ENCODE data around the gene PRELID2. TPM values are rescaled to one million over a fixed set of nuclear protein-coding genes. Genes with fewer than 3 reads are reported as not detected.

Gene PRELID2
- total RNA-seq, 2 donors from 2014 or later: 1.2 to 3.0 TPM

DNA sequence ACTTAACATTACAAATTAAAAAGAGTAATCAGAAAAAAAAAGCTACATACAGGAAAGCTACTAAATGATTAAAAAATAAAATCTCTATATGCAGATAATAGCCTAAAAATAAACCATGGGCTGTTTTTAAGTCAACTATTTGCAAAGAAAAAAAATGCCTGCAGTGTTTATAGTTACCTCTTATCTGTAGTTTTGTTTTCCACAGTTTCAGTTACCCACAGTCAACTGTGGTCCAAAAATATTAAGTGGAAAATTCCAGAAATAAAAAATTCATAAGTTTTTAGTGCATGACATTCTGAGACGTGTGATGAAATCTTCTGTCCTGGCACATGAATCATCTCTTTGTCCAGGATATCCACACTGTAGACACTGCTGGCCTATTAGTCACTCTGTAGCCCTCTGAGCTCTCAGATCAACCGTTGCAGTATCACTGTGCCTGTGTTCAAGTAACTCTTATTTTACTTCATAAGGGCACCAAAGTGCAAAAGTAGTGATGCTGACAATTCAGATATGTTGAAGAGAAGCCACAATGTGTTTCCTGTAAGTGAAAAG lies 59.2 kb downstream of the PRELID2 start:
- H3K4me1 Mint-ChIP-seq: no peaks in the 10 kb centered on the region
- no peaks in the 10 kb centered on the region for H3K27me3 Mint-ChIP-seq
- DNase-seq: no peak
- no peaks in the 10 kb centered on the region for H3K9me3 ChIP-seq (ENCODE audit: control insufficient read depth, low read length, poor library complexity, severe bottlenecking)
- no peak for ATAC-seq
- no peak overlapping the region for H3K4me3 Mint-ChIP-seq
- no peaks in the 10 kb centered on the region for H3K36me3 Mint-ChIP-seq (ENCODE audit: low read depth)
- H3K27ac Mint-ChIP-seq: no peak overlapping the region

- Mint-ChIP-seq H3K27ac (no peak overlapping the region), H3K4me1 (no peaks in the 10 kb centered on the region), H3K27me3 (no peaks in the 10 kb centered on the region), H3K4me3 (no peak overlapping the region), H3K36me3 (ENCODE audit: low read depth) (no peaks in the 10 kb centered on the region)
- H3K9me3 ChIP-seq (ENCODE audit: control insufficient read depth, low read length, poor library complexity, severe bottlenecking): no peaks in the 10 kb centered on the region
- no peak for ATAC-seq
- no peak for DNase-seq
Observed at GRCh38 chr5:145775411-145775810, 59.7 kb downstream of the PRELID2 start.

GRCh38 chr5:145774442-145774841 lies 60.7 kb downstream of the PRELID2 start:
- no peaks in the 10 kb centered on the region for H3K9me3 ChIP-seq (ENCODE audit: control insufficient read depth, low read length, poor library complexity, severe bottlenecking)
- Mint-ChIP-seq H3K36me3 (ENCODE audit: low read depth) (no peaks in the 10 kb centered on the region), H3K4me3 (no peak overlapping the region), H3K27me3 (no peaks in the 10 kb centered on the region), H3K27ac (no peak overlapping the region), H3K4me1 (no peaks in the 10 kb centered on the region)
- no peak for DNase-seq
- no peak for ATAC-seq

- Mint-ChIP-seq H3K36me3 (ENCODE audit: low read depth) (no peaks in the 10 kb centered on the region), H3K4me3 (no peak overlapping the region), H3K4me1 (no peaks in the 10 kb centered on the region), H3K27me3 (no peaks in the 10 kb centered on the region), H3K27ac (no peak overlapping the region)
- H3K9me3 ChIP-seq (ENCODE audit: control insufficient read depth, low read length, poor library complexity, severe bottlenecking): no peaks in the 10 kb centered on the region
- no peak for ATAC-seq
- DNase-seq: no peak
Observed at GRCh38 chr5:145772466-145772865, 62.7 kb downstream of the PRELID2 start.

DNA sequence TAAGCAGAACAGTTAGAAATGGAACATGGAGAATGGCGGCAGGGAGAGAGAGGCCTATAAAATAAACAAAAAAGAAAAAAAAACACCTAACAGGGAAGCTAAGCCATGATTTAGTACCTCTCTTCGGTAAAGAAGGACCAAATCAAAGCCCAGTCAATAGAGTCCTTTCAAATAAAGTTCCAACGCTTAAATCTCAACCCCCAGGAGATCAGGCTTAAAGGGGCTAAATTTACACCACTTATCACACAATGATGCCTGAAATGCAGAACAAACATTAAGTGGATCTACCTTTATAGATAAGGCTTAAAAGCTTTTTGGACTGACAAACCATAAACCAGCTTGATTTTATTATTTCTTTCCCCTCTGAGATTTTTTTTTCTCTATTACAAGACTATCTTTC lies 66.3 kb downstream of the PRELID2 start:
- ATAC-seq (no peak), DNase-seq (no peak)
- H3K4me3 Mint-ChIP-seq: no peak overlapping the region
- H3K4me1 Mint-ChIP-seq: no peaks in the 10 kb centered on the region
- no peaks in the 10 kb centered on the region for H3K27me3 Mint-ChIP-seq
- H3K36me3 Mint-ChIP-seq (ENCODE audit: low read depth): no peaks in the 10 kb centered on the region
- H3K9me3 ChIP-seq (ENCODE audit: control insufficient read depth, low read length, poor library complexity, severe bottlenecking): no peaks in the 10 kb centered on the region
- no peak overlapping the region for H3K27ac Mint-ChIP-seq

DNA sequence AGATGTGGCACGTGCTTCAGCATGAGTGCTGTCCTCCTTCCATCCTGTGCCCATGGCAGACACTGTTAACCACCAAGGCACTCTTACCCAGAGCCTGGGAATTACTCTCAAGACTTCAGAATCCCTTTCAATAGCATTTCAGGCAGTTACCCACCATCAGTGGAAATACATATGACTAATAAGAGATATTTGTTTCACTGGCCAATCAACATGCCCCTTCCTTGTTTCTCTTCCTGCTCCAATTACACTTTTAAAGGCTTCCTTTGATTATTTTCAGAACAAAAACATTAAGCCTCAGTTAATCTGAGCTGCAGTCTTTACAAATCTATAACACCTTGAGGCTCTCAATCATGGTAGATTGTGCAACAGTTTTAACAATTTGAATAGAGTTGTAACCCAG lies 70.8 kb downstream of the PRELID2 start:
- Mint-ChIP-seq H3K27ac (no peak overlapping the region), H3K4me3 (no peak overlapping the region), H3K36me3 (ENCODE audit: low read depth) (no peaks in the 10 kb centered on the region), H3K27me3 (no peaks in the 10 kb centered on the region), H3K4me1 (no peaks in the 10 kb centered on the region)
- H3K9me3 ChIP-seq (ENCODE audit: control insufficient read depth, low read length, poor library complexity, severe bottlenecking): no peaks in the 10 kb centered on the region
- ATAC-seq (no peak), DNase-seq (no peak)

DNA sequence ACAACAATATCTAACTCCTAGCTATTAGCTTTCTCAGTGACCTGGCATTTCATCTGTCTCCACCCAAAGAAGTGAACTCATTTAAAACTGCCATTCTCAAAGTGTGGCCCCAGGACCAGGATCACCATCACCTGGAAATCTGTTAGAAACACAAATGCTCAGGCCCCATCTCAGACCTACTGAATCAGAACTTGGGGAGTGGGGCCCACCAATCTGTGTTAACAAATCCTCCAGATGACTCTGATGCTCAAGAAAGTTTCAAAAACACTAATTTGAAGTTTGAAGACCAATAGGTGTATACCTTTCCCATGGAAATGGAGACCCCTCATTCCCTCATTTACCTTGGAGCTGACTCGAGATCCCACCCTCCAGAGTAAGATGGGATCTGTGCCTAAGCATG lies 72.3 kb downstream of the PRELID2 start:
- no peaks in the 10 kb centered on the region for H3K36me3 Mint-ChIP-seq (ENCODE audit: low read depth)

DNA sequence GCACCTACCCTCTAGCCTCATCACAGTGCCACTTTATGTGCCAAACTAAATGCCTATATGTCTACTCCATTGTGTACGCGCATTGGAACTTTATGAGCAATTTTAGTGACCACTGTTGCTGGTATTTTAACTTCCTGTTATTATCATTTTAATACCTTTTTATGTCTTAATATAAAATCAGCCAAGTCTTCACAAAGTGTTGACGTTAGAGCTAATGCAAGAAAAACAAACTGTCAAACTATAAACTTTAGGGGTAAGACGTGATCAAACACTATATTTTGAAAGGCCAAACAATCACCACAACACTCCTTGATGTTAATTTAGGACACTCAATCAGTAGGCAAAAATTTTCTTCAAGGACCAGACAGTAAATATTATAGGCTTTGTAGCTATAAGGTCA lies 73.9 kb downstream of the PRELID2 start:
- Mint-ChIP-seq H3K27ac (no peak overlapping the region), H3K27me3 (no peaks in the 10 kb centered on the region), H3K4me1 (no peaks in the 10 kb centered on the region), H3K36me3 (ENCODE audit: low read depth) (no peaks in the 10 kb centered on the region), H3K4me3 (no peak overlapping the region)
- no peaks in the 10 kb centered on the region for H3K9me3 ChIP-seq (ENCODE audit: control insufficient read depth, low read length, poor library complexity, severe bottlenecking)
- ATAC-seq (no peak), DNase-seq (no peak)

More for the DNA sequence above, 72.3 kb downstream of the PRELID2 start:
- ATAC-seq (no peak), DNase-seq (no peak)
- Mint-ChIP-seq H3K4me3 (no peak overlapping the region), H3K27ac (no peak overlapping the region), H3K4me1 (no peaks in the 10 kb centered on the region), H3K27me3 (no peaks in the 10 kb centered on the region)
- no peaks in the 10 kb centered on the region for H3K9me3 ChIP-seq (ENCODE audit: control insufficient read depth, low read length, poor library complexity, severe bottlenecking)

DNA sequence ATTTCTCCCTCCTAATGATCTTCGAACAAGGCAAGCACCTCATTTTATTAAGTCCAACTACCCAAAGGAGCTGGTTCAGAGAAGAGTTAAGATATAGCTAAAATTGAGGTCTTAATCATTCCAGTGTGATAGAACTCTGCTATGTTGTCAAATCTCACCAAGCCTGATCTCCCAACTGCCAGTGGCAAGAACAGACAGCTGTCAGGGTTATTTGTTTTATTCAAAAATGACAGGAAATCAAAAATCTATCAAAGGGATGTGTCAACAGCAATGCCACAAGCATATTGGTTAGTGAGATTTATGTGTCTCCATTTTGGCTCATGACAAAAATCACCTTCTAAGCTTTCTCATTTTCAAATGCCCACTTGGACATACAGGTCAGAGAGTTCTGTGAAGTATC lies 74.5 kb downstream of the PRELID2 start:
- H3K27ac Mint-ChIP-seq: no peak overlapping the region
- DNase-seq: no peak
- no peak overlapping the region for H3K4me3 Mint-ChIP-seq
- no peaks in the 10 kb centered on the region for H3K36me3 Mint-ChIP-seq (ENCODE audit: low read depth)
- H3K9me3 ChIP-seq (ENCODE audit: control insufficient read depth, low read length, poor library complexity, severe bottlenecking): no peaks in the 10 kb centered on the region
- H3K27me3 Mint-ChIP-seq: no peaks in the 10 kb centered on the region
- ATAC-seq: no peak
- no peaks in the 10 kb centered on the region for H3K4me1 Mint-ChIP-seq

DNA sequence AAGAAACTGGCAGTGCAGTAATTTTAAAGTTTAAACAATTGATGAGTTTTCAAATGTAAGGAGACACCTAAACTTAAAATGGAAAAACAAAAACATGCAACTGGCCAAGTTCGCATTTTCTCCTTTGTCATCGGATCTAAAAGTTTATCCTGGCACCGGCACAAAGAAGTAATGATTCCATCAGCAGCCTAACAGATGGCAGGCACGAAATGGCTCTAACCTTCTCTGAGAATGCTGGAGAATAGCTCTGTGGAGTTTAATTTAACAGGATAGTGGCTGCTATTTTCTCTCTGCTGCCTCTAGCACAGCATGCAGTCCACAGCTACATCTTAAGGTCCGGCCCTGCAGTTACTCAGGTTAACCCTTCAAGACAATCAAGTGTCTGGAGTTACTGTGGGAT lies 82.2 kb downstream of the PRELID2 start:
- no peaks in the 10 kb centered on the region for H3K9me3 ChIP-seq (ENCODE audit: control insufficient read depth, low read length, poor library complexity, severe bottlenecking)
- Mint-ChIP-seq H3K4me3 (no peak overlapping the region), H3K36me3 (ENCODE audit: low read depth) (no peaks in the 10 kb centered on the region), H3K4me1 (no peaks in the 10 kb centered on the region), H3K27ac (no peak overlapping the region), H3K27me3 (no peaks in the 10 kb centered on the region)
- ATAC-seq (no peak), DNase-seq (no peak)

DNA sequence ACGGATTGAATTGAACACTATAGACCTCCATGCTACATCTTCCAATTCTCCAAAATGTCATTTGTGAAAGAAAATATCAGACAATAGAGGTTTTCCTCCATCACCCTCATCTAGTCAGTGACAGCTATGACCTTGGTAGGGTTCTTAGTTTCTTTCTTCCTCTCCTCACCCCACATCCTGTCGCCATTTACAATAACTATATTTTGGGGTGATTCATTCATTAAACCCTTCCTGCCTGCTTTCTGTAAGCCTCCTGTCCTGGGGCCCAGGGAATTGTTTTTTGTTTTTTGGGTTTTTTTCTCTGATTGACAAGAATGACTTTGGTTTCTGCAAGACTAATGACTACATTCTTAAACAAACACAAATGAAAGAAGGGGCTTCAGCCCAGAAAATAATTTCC lies 82.6 kb downstream of the PRELID2 start:
- no peaks in the 10 kb centered on the region for H3K4me1 Mint-ChIP-seq
- no peak overlapping the region for H3K27ac Mint-ChIP-seq
- H3K9me3 ChIP-seq (ENCODE audit: control insufficient read depth, low read length, poor library complexity, severe bottlenecking): no peaks in the 10 kb centered on the region
- DNase-seq (no peak), ATAC-seq (no peak)
- H3K27me3 Mint-ChIP-seq: no peaks in the 10 kb centered on the region
- H3K4me3 Mint-ChIP-seq: no peak overlapping the region
- no peaks in the 10 kb centered on the region for H3K36me3 Mint-ChIP-seq (ENCODE audit: low read depth)

DNA sequence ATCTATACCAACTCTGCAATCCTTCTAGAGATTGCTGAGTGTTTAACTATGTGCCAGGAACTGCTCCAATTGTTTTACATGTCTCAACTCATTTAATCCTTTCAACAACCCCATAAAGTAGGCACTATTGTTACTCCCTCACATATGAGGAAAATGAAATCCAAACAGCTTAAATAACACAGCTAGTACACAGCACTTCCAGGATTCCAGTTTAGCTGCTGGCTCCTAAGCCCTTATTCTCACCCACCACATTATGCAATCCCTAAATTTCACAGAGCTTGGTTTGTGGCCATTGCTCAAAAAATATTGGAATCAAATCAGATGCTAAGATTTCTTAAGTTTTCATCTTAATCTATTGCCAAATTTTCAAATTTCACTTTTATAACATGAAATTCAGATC lies 84.9 kb downstream of the PRELID2 start:
- no peaks in the 10 kb centered on the region for H3K4me1 Mint-ChIP-seq
- no peaks in the 10 kb centered on the region for H3K27me3 Mint-ChIP-seq
- H3K27ac Mint-ChIP-seq: no peak overlapping the region
- no peak overlapping the region for H3K4me3 Mint-ChIP-seq
- H3K36me3 Mint-ChIP-seq (ENCODE audit: low read depth): no peaks in the 10 kb centered on the region
- DNase-seq (no peak), ATAC-seq (no peak)
- no peaks in the 10 kb centered on the region for H3K9me3 ChIP-seq (ENCODE audit: control insufficient read depth, low read length, poor library complexity, severe bottlenecking)

GRCh38 chr5:145743396-145744061 lies 91.6 kb downstream of the PRELID2 start:
- H3K4me1 Mint-ChIP-seq: no peaks in the 10 kb centered on the region
- H3K27me3 Mint-ChIP-seq: no peaks in the 10 kb centered on the region
- no peaks in the 10 kb centered on the region for H3K9me3 ChIP-seq (ENCODE audit: control insufficient read depth, low read length, poor library complexity, severe bottlenecking)
- no peaks in the 10 kb centered on the region for H3K36me3 Mint-ChIP-seq (ENCODE audit: low read depth)
- no peak overlapping the region for H3K4me3 Mint-ChIP-seq
- H3K27ac Mint-ChIP-seq: no peak overlapping the region
- ATAC-seq (no peak), DNase-seq (no peak)

- ATAC-seq (no peak), DNase-seq (no peak)
- Mint-ChIP-seq H3K27ac (no peak overlapping the region), H3K36me3 (ENCODE audit: low read depth) (peaks cover 2% of the 10 kb centered on the region), H3K4me1 (no peaks in the 10 kb centered on the region), H3K4me3 (no peak overlapping the region), H3K27me3 (no peaks in the 10 kb centered on the region)
- no peaks in the 10 kb centered on the region for H3K9me3 ChIP-seq (ENCODE audit: control insufficient read depth, low read length, poor library complexity, severe bottlenecking)
Observed at GRCh38 chr5:145739843-145740242, 95.3 kb downstream of the PRELID2 start.
